K562 (cell line): ENCODE data around the gene FGFR4. TPM values are rescaled to one million over a fixed set of nuclear protein-coding genes. Genes with fewer than 3 reads are reported as not detected.

ENCODE experiments used
- ATAC-seq: fragments of 200-7000 bp; cut with Tn5 transposase; 3 replicates; pipeline ENCODE4 v1.9.1; 2020; ENCODE audit warnings: moderate library complexity
- BruUV-seq: library from RNA; stranded (reverse); fragments of 400-500 nt; replicated peaks from 2 replicates; lab custom pipeline; 2021; lab: Mats Ljungman, UMichigan
- CTCF ChIA-PET: fragments of 300-600 bp; formaldehyde crosslinking; extraction: SDS; loops from one replicate; lab custom pipeline; 2021; ENCODE audit warnings: low intra/inter-chr PET ratio; lab: Yijun Ruan, JAX
- POLR2A ChIA-PET: fragments of 300-600, 350-650 bp; sonication (Branson Sonifier 250); formaldehyde crosslinking; extraction: SDS; loops from one replicate; lab custom pipeline; 2021; ENCODE audit warnings: antibody characterized with exemption, inconsistent platforms; lab: Yijun Ruan, JAX
- DNase-seq, 4 experiments: peaks; one replicate each; pipeline versions ENCODE4 v3.0.0 to v3.0.0-alpha.2; 2011 to 2018; ENCODE audit warnings: low spot score in 3 of 4, mixed read lengths in 3 of 4; ENCODE audit errors: extremely low read depth in 1 of 4
- FAIRE-seq: peaks from 2 replicates; lab custom pipeline; 2011; peaks lifted over from hg19 to GRCh38; lab: Jason Lieb, UNC
- H2AFZ ChIP-seq: 2 replicates; pipeline ENCODE4 v1.6.0; 2011; ENCODE audit warnings: low read depth, low read length, control low read depth, inconsistent platforms
- H3K27ac ChIP-seq: fragments of 200-600 bp; 3 replicates; pipeline ENCODE4 v1.8.0; 2011; ENCODE audit warnings: low read depth, mild to moderate bottlenecking, control low read depth, inconsistent platforms, low read length, moderate library complexity, mixed read lengths; ENCODE audit errors: extremely low read depth
- H3K27me3 ChIP-seq, 2 experiments: fragments of 300-600 bp in 1 of 2; 2 replicates in 1 of 2; 3 replicates in 1 of 2; pipeline versions ENCODE4 v1.6.0 to v1.8.0; 2011; ENCODE audit warnings: inconsistent platforms in 2 of 2, low read length in 2 of 2, mild to moderate bottlenecking in 1 of 2, mixed read lengths in 1 of 2, moderate library complexity in 1 of 2; ENCODE audit not compliant: control insufficient read depth in 2 of 2, insufficient read depth in 2 of 2
- H3K36me3 ChIP-seq: fragments of 300-600 bp; 3 replicates; pipeline ENCODE4 v1.8.0; 2011; ENCODE audit warnings: mild to moderate bottlenecking, low read length, inconsistent platforms; ENCODE audit not compliant: control insufficient read depth, insufficient read depth
- H3K4me1 ChIP-seq, 2 experiments: fragments of 200-600 bp in 1 of 2; replicated peaks in 1 of 2; 2 replicates in 1 of 2; 3 replicates in 1 of 2; pipeline versions ENCODE4 v1.5.1 to v1.8.0; 2011; ENCODE audit warnings: inconsistent platforms in 2 of 2, low read length in 2 of 2, mild to moderate bottlenecking in 1 of 2, mixed read lengths in 1 of 2, moderate library complexity in 1 of 2; ENCODE audit not compliant: control insufficient read depth in 2 of 2, insufficient read depth in 2 of 2
- H3K4me2 ChIP-seq: 2 replicates; pipeline ENCODE4 v1.6.1; 2011; ENCODE audit warnings: low read length, control low read depth, inconsistent platforms, mixed read lengths; ENCODE audit not compliant: insufficient read depth
- H3K4me3 ChIP-seq: fragments of 200-600 bp; sonication (generic), shearing (Covaris generic); 2 replicates; pipeline ENCODE4 v1.5.1; 2016; ENCODE audit warnings: control low read depth, inconsistent platforms
- H3K79me2 ChIP-seq: fragments of 200-600 bp; 3 replicates; pipeline ENCODE4 v1.8.0; 2011; ENCODE audit warnings: low read length, inconsistent platforms; ENCODE audit not compliant: control insufficient read depth, insufficient read depth
- H3K9ac ChIP-seq, 2 experiments: 2 replicates each; pipeline versions ENCODE4 v1.6.0 to v1.6.1; 2011; ENCODE audit warnings: low read depth in 2 of 2, low read length in 2 of 2, control low read depth in 1 of 2, inconsistent platforms in 1 of 2, mild to moderate bottlenecking in 1 of 2, mixed read lengths in 1 of 2; ENCODE audit not compliant: insufficient read depth in 1 of 2
- H3K9me1 ChIP-seq: one replicate; pipeline ENCODE4 v1.6.0; 2011; ENCODE audit warnings: inconsistent platforms, mild to moderate bottlenecking, low read length, moderate library complexity; ENCODE audit not compliant: control insufficient read depth, insufficient read depth
- H3K9me3 ChIP-seq: replicated peaks from 2 replicates; pipeline ENCODE4 v1.5.1; 2011; ENCODE audit warnings: low read depth, low read length, inconsistent platforms; ENCODE audit not compliant: control insufficient read depth, insufficient read depth
- H4K20me1 ChIP-seq: replicated peaks from 2 replicates; pipeline ENCODE4 v1.6.1; 2011; ENCODE audit warnings: low read length, inconsistent platforms, mixed read lengths; ENCODE audit not compliant: control insufficient read depth, insufficient read depth
- NR4A1 ChIP-seq, 2 experiments: fragments of 250-450 bp in 1 of 2; fragments of 450-650 bp in 1 of 2; sonication (Bioruptor Pico) in 1 of 2; IDR thresholded peaks; 2 replicates each; pipeline versions ENCODE4 v1.4.0 to v1.6.1; 2016 to 2020; ENCODE audit warnings: mild to moderate bottlenecking in 2 of 2, missing compliant biosample characterization in 1 of 2, missing genetic modification characterization in 1 of 2, moderate library complexity in 1 of 2
- RBFOX2 ChIP-seq: fragments of 200-400 bp; formaldehyde crosslinking; IDR thresholded peaks from 2 replicates; pipeline ENCODE4 v1.6.1; 2017; ENCODE audit warnings: low read depth, mild to moderate bottlenecking, low read length, moderate library complexity
- WGBS: fragments of 100-300 bp; shearing (Covaris generic); methylation state at CpG from one replicate; pipeline ENCODE4 v1.1.6; 2016; ENCODE audit warnings: low coverage, mixed read lengths; ENCODE audit not compliant: insufficient coverage; ENCODE audit errors: missing lambda C conversion rate; 5-methylcytosine and 5-hydroxymethylcytosine counted together
- in situ Hi-C: fragments of 300-500 bp; cut with MboI; formaldehyde crosslinking; loops from 4 replicates; pipeline ENCODE4 v1.15.0; 2018; ENCODE audit warnings: inconsistent platforms, mixed read lengths
- intact Hi-C: fragments of 100-400 bp; cut with micrococcal nuclease; formaldehyde crosslinking; loops from 2 replicates; pipeline ENCODE4 v1.14.2; 2022
- polyA plus RNA-seq, 8 experiments: library from polyadenylated mRNA; depleted of rRNA in 4 of 8; stranded (reverse) in 5 of 8; unstranded in 3 of 8; fragments of >200 nt; fragmentation: Nextera tagmentation in 2 of 8; fragmentation: Illumina TruSeq in 1 of 8; extraction: Ambion mirVana in 2 of 8; extraction: Trizol in 1 of 8; gene quantifications; 2 replicates each; pipeline versions ENCODE4 v1.2.1 to v1.2.3, GENCODE V29; 2011 to 2014; ENCODE audit warnings: inconsistent platforms in 1 of 8, missing spikeins in 1 of 8
- total RNA-seq, 7 experiments: library from RNA; depleted of rRNA in 6 of 7; stranded (reverse); fragments of >200 nt in 6 of 7; fragmentation: Illumina TruSeq in 2 of 7; extraction: Trizol in 2 of 7; gene quantifications; 2 replicates each; pipeline versions ENCODE4 v1.2.1 to v1.2.3, GENCODE V29; 2011 to 2021; ENCODE audit warnings: low replicate concordance in 1 of 7
- TF ChIP-seq, protein P1 (sequence below): sonication (generic); formaldehyde crosslinking; IDR thresholded peaks from 2 replicates; pipeline ENCODE4 v1.8.1; 2023; ENCODE audit warnings: mild to moderate bottlenecking, missing genetic modification reagents
- TF ChIP-seq, protein P2 (sequence below): sonication (generic); formaldehyde crosslinking; IDR thresholded peaks from 2 replicates; pipeline ENCODE4 v1.9.0; 2022; ENCODE audit warnings: mild to moderate bottlenecking, missing genetic modification reagents

Gene FGFR4
- total and polyA plus RNA-seq, 9 of the 15 experiments (the other 6 are each of a cell fraction or from before 2014, with no cell fraction given) = 0.76 to 35.4 (median 7.5) TPM

DNA sequence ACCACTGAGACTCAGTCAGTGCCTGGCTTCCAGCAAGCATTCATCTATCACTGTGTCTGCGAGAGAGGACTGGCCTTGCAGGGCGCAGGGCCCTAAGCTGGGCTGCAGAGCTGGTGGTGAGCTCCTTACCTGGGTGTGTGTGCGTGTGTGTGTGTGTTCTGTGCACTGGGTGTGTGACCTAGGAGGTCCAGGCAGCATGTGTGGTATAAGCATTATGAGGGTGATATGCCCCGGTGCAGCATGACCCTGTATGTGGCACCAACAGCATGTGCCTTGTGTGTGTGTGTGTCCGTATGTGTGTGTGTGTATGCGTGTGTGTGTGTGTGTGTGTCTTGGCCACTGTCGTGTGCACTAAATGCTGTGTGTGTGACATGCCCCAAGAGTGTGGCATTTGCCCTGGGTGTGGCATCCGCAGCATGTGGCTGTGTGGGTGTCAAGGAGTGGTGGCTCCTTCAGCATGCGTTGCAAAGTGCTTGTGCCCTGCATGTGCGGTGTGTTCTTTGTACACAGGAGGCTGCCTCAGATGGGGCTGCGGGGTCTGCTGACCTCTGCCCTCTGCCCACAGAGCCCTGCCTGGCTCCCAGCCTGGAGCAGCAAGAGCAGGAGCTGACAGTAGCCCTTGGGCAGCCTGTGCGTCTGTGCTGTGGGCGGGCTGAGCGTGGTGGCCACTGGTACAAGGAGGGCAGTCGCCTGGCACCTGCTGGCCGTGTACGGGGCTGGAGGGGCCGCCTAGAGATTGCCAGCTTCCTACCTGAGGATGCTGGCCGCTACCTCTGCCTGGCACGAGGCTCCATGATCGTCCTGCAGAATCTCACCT is 3.3 kb downstream of the FGFR4 start:
- FAIRE-seq (peak; percentile 46), ATAC-seq (no peak), DNase-seq (no peak)
- Histone ChIP-seq H3K9me1 (no peaks in the 10 kb centered on the region), H3K36me3 (peaks cover 5% of the 10 kb centered on the region; the same call in 2 of the 3 replicates), H3K9ac (peak overlapping the region in 1 of 2 experiments; percentile 74; a peak in 2 of 4 replicates), H3K9me3 (no peaks in the 10 kb centered on the region), H3K4me3 (no peak overlapping the region), H4K20me1 (no peaks in the 10 kb centered on the region), H3K4me2 (no peak overlapping the region), H2AFZ (no peak overlapping the region), H3K79me2 (peaks cover 6% of the 10 kb centered on the region; the same call in 2 of the 3 replicates), H3K27me3 (no peaks in the 10 kb centered on the region), H3K27ac (no peak overlapping the region), H3K4me1 (peaks cover 21 to 40% of the 10 kb centered on the region in 2 experiments; a peak in 4 of 5 replicates)
- intact Hi-C loops (no loop called here), in situ Hi-C loops (no loop called here)
- TF ChIP-seq RBFOX2 = 0 out of 2 replicates have a peak, but pooled peaks have one; percentile 19
- no peak for TF ChIP-seq NR4A1 (CRISPR knock-in tag; IDR thresholded peaks at IDR 0.05)
- TF ChIP-seq NR4A1 (tag; IDR thresholded peaks at IDR 0.05) = no peak
- BruUV-seq = no TSS peak
- 78% methylated on average over 15 of the region's 21 CpGs for WGBS
- ChIA-PET CTCF (no interaction called here), POLR2A (interaction anchor here (0.6 to 1.2 kb wide), 3 partner anchors 8 to 217 kb away, joined by 3 to 6 read pairs (median 3); no protein-coding TSS in a partner anchor)

DNA sequence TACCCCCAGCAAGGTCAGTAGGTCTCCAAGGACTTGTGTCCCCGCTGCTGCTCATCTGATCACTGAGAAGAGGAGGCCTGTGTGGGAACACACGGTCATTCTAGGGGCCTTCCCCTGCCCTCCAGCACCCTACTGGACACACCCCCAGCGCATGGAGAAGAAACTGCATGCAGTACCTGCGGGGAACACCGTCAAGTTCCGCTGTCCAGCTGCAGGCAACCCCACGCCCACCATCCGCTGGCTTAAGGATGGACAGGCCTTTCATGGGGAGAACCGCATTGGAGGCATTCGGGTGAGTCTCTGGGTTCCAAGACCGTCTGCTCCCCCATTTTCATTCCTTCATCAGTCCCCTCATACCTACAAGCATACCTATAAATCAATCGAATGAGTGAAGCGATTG is 4.1 kb downstream of the FGFR4 start:
- Histone ChIP-seq H3K9ac (no peak overlapping the region), H2AFZ (no peak overlapping the region), H3K27ac (no peak overlapping the region; the same call in 2 of the 3 replicates), H3K79me2 (peaks cover 6% of the 10 kb centered on the region; the same call in 2 of the 3 replicates), H3K9me3 (no peaks in the 10 kb centered on the region), H3K9me1 (no peaks in the 10 kb centered on the region), H3K4me1 (peaks cover 20 to 46% of the 10 kb centered on the region in 2 experiments; a peak in 4 of 5 replicates), H3K4me2 (no peak overlapping the region), H4K20me1 (no peaks in the 10 kb centered on the region), H3K36me3 (peaks cover 5% of the 10 kb centered on the region; the same call in 2 of the 3 replicates), H3K4me3 (no peak overlapping the region), H3K27me3 (no peaks in the 10 kb centered on the region)
- WGBS = 68% methylated on average over 11 of the region's 13 CpGs
- no peak for ATAC-seq
- intact Hi-C loops (no loop called here), in situ Hi-C loops (no loop called here)
- ChIA-PET CTCF (no interaction called here), POLR2A (interaction anchor here (0.6 kb wide), 2 partner anchors 16 to 82 kb away, joined by 3 read pairs; no protein-coding TSS in a partner anchor)
- TF ChIP-seq, protein P1, sequence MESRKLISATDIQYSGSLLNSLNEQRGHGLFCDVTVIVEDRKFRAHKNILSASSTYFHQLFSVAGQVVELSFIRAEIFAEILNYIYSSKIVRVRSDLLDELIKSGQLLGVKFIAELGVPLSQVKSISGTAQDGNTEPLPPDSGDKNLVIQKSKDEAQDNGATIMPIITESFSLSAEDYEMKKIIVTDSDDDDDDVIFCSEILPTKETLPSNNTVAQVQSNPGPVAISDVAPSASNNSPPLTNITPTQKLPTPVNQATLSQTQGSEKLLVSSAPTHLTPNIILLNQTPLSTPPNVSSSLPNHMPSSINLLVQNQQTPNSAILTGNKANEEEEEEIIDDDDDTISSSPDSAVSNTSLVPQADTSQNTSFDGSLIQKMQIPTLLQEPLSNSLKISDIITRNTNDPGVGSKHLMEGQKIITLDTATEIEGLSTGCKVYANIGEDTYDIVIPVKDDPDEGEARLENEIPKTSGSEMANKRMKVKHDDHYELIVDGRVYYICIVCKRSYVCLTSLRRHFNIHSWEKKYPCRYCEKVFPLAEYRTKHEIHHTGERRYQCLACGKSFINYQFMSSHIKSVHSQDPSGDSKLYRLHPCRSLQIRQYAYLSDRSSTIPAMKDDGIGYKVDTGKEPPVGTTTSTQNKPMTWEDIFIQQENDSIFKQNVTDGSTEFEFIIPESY (CRISPR knock-in tag) = peak; percentile 74
- TF ChIP-seq, protein P2, sequence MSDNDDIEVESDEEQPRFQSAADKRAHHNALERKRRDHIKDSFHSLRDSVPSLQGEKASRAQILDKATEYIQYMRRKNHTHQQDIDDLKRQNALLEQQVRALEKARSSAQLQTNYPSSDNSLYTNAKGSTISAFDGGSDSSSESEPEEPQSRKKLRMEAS (CRISPR knock-in tag) = no peak
- no peak for DNase-seq
- FAIRE-seq = no peak
- BruUV-seq = no TSS peak
